Stromal cell of bone marrow (primary cell): ENCODE data around the gene DEFB127.
"Not testable (repeated sequence)": the region's sequence is repeated elsewhere in the genome, so short reads cannot be mapped to it uniquely, and the experiment has no call there.

ENCODE experiments used
- DNase-seq: peaks from one replicate; pipeline ENCODE4 v3.0.0-alpha.2; 2012; ENCODE audit warnings: low read depth

The DEFB127 gene, protein sequence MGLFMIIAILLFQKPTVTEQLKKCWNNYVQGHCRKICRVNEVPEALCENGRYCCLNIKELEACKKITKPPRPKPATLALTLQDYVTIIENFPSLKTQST

DNA sequence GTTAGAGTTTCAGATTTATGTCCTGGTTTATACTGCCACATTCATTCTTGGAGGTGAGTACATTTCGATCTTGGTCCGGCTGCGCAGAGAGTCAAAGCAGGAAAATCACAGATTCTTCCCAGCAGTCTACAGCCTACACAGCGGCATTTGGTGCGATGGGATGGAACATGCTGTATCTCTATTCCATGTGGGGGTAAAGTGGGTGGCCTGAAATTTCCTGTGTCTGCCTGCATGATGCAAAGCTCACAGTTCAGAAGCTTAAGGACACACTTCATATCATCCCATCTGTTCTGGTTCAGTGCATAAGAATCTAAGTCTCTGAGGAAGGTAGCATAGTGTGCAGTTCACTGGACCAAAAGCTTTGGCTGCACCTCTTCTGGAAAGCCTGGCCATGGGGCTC is at the start of gene DEFB127:
DEFB127 (plus strand) TSS at position 301 of the 400 bp plus-strand sequence; CDS start at position 392, 91 bp downstream.
- DNase-seq: no peak

DNA sequence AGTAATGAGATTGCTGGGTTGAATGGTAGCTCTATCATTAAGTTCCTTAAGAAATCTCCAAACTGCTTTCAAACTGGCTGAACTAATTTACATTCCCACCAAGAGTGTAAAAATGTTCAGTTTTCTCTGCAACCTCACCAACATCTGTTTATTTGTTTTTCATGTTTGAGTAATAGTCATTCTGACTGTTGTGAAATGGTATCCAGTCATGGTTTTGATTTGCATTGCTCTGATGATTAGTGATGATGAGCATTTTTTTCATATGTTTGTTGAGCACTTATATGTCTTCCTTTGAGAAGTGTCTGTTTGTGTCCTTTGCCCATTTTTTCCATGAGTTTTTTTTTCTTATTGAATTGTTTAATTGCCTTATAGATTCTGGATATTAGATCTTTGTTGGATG is 44.9 kb upstream of the DEFB127 start:
- DNase-seq: no peak

DNA sequence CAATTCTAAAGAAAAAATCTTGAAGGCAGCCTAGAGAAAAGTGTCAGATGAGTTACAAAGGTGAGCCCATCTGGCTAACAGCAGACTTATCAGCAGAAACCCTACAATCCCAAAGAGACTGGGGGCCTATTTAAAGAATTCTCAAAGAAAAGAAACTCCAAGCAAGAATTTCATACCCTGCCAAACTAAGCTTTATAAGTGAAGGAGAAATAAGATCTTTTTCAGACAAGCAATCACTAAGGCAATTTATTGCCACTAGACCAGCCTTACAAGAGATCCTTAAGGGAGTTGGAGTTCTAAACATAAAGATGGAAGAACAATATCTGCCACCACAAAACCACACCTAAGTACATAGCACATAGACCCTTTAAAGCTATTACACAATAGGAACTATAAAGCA is 39.7 kb upstream of the DEFB127 start:
- no peak for DNase-seq

DNA sequence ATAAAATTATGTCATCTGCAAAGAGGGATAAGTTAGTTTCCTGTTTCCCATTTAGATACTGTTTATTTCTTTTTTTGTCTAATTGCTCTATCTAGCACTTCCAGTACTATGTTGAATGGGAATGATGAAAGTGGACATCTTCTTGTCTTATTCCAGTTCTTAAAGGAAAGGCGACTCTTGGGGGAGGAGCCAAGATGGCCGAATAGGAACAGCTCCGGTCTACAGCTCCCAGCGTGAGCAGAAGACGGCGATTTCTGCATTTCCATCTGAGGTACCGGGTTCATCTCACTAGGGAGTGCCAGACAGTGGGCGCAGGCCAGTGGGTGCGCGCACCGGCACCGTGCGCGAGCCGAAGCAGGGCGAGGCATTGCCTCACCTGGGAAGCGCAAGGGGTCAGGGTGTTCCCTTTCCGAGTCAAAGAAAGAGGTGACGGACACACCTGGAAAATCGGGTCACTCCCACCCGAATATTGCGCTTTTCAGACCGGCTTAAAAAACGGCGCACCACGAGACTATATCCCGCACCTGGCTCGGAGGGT is 27.4 kb upstream of the DEFB127 start:
- not testable (repeated sequence) for DNase-seq

DNA sequence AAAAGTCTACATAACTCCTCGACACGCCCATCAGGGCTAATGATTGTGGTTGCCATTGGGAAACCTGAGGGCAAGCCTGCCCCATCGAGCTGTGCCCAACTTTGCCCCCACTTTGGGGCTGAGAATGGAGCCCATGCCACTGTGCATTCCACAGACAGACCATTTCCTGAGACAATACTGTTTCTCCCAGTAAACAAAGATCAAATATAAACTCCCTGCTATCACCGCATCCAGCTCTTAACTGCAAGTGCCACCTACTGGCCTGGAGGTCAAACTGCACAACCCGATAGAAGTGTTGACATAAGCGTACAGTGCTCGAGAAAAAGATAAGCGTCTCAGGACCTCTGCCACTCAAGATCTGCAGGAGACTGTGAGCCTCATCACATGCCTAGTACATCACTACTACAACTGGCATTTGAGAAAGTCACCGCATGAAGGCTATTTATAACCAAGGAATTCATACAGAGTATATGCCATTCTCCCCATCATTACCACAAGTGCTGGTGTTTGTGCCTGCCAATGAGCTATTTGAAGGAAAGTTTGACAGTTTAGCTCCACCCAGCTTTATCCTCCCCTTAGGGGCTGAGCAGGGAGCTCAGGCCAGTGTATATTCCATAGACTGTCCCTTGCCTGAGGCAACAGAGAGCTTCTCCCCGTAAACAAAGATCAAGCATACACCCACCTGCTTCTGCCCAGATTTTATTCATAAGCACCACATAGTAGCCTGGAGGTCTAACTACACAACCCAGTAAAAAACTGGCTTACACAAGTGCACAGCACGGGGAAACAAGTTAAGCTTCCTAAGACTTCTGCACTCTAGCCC is 19.4 kb upstream of the DEFB127 start:
- DNase-seq: no peak

DNA sequence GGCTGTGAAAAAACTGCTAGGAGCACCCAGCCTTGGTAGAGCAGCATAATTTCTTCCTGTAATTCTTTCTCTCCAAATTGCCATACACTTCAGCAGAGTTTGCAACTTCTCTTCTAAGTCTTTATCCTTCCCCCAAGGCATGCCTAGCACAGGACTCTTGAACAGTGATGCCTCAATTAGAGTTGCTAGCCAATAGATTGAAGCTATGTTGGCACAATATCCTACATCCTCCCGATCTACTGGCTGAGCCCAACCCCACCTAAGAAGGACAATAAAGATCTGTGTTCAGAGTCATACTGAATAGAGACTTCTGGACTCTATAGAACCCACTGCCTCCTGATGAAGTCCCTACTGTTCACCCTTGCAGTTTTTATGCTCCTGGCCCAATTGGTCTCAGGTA is 15.0 kb upstream of the DEFB127 start, which contains the start of gene DEFB126:
DEFB126 (plus strand) TSS at position 301 of the 400 bp plus-strand sequence; CDS start at position 340, 39 bp downstream.
- no peak for DNase-seq

DNA sequence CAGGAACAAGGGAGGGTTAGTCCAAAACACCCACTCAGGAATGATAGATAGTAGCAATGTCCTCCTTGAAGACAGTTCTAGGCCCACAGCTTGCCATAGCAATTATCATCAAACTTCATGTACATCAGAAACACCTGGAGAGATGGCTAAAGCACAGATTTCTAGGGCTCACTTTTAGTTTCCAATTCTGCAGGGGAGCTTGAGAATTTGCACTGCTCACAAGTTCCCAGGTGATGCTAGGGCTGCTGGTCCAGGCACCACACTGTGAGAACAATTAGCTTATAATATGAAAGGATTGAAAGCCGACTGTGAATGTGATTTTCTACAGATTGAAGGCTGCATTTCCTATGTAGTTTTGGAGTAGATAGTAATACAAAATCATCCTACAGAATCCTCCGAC is 11.4 kb upstream of the DEFB127 start:
- no peak for DNase-seq

DNA sequence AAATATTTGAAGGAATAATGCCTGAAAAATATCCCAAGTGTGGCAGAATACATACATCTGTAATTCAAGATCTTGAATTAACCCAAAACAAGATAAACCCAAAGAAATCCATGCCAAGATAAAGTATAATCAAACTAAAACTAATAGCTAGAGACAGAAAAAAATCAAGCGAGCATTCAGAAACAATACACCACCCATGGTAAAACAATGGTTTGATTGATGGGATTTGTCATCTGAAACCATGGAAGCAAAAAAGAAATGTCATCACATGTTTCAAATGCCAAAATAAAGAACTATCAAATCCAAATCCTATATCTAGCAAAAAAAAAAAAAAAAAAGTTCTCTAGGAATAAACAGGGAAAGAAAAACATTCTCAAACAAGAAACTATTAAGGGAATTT is 5.1 kb upstream of the DEFB127 start:
- DNase-seq: no peak

DNA sequence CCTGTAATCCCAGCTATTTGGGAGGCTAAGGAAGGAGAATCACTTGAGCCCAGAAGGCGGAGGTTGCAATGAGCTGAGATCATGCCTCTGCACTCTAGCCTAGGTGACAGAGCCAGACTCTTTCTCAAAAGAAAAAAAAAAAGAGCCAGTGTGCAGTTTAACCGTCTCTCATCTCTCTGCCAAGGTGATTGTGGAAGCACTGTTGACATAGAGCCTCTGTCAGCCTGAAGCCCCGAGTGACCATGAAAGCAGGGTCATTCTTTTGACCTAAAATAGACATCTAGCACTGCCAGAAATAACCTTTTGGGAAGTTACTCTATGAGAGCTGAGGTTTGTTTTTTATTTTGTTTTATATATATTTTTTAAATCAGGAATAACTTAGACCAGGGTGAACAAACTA is 7.4 kb downstream of the DEFB127 start:
- no peak for DNase-seq

DNA sequence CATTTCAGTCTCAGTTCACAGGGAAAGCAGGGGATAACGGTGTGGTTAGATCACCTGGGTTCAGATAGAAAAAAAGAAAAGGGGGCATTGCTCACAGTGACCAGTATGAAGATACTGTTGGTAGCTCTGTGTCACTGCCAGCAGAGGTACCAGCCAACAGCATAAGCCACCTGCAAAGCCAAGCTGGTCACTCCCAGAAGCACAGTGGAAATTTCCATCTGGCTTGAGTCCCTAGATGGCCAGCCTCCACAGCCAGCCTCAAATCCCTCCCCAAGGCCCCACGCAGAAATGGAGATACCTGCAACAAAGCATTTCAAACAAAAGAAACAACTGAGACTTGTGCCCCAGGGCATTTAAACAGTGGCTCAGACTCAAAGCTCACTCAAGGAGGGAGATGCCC is 11.6 kb downstream of the DEFB127 start:
- DNase-seq: no peak

DNA sequence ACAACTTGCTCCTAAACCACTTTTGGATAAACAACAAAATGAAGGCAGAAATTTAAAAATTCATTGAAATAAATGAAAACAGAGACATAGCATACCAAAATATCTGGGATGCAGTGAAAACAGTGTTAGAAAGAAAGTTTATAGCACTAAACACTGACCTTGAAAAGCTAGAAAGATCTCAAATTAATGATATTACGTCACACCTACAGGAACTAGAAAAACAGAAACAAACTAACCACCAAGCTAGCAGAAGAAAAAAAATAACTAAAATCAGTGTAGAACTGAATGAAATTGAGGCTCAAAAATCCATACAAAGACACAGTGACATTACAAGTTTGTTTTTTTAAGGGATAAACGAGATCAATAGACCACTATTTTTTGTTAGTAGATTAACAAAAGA is 27.0 kb downstream of the DEFB127 start:
- no peak for DNase-seq

DNA sequence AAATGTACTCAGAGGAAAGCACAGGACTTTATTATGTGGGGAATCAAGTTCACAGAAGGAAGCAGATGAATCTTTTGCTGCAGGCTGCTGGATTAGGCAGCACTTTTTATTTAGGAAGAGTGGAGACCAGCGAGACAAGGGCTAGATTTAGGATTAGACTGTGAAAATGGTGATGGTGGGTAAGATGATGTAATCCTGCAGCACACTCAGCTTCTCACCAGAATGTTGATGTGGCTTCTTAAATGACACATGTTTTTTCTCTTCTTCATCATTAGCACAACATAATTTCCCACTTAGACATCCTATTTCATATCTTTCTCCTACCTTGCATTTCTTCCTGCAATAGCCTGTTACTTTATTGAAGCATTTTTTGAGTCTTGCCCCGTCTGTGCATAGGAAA is 30.5 kb downstream of the DEFB127 start:
- no peak for DNase-seq

DNA sequence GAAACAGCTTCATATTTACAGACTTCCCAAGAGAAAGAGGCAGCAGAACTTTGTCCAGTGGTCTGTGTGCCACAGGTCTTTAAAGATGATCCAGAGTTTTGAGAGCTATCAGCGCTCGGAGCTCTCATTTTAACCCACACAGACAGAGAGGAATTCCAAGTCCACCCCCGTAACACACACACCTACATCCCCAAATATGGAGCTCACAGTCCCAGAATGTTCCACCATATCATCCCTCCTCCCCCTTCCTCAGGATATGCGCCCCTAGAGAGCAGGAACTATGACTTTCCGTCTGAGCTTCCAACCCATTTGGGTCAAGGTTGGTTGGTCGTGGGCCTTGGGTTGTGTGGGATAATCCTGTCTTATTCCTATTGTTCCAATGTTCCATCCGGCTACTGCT is 32.4 kb downstream of the DEFB127 start, which contains the start of gene DEFB128:
DEFB128 (minus strand) TSS at position 101 of the 400 bp plus-strand sequence; CDS start at position 13, 88 bp downstream.
- DNase-seq: no peak

DNA sequence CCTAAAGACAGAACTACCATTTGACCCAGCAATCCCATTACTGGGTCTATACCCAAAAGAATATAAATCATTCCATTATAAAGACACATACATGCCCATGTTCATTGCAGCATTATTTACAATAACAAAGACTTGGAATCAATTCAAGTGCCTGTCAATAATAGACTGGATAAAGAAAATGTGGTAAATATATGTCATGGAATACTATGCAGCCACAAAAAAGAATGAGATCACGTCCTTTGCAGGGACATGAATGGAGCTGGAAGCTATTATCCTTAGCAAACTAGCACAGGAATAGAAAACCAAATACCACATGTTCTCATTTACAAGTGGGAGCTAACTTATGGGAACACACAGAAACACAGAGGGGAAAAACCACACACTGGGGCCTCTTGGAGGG is 41.0 kb downstream of the DEFB127 start:
- no peak for DNase-seq

DNA sequence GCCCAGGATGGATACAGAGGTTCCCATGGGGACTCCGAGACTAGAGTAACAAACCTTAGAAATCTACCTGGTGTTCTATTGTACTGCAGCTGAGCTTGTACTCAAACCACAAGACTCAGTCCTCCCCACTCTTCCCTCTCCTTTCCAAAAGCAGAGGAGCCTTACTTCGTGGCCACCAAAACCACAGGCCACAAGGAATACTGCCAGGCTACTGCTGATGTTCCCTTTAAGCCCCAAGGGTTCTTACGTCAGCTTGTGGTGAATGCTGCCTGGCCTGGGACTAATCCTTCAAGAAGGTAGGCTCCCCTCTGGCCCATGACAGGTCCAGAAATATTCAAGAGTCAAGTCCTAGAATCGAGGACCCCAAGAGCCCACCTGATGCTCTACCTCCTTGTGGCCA is 42.7 kb downstream of the DEFB127 start:
- DNase-seq: no peak

DNA sequence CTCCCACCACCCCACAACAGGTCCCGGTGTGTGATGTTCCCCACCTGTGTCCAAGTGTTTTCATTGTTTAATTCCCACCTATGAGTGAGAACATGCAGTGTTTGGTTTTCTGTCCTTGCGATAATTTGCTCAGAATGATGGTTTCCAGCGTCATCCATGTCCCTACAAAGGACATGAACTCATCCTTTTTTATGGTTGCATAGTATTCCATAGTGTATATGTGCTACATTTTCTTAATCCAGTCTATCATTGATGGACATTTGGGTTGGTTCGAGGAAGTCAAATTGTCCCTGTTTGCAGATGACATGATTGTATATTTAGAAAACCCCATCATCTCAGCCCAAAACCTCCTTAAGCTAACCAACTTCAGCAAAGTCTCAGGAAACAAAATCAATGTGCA is 46.4 kb downstream of the DEFB127 start:
- not testable (repeated sequence) for DNase-seq
